Measurements from ENCODE around the gene DDX42. TPM values are rescaled to one million over a fixed set of nuclear protein-coding genes. Genes with fewer than 3 reads are reported as not detected.
A peak's percentile ranks its signal among the peaks of the same experiment; 100 is the strongest.

The DDX42 gene
- total RNA-seq, 4 donors from 2014 or later, result 56.9 to 222 (median 84.9) TPM

DNA sequence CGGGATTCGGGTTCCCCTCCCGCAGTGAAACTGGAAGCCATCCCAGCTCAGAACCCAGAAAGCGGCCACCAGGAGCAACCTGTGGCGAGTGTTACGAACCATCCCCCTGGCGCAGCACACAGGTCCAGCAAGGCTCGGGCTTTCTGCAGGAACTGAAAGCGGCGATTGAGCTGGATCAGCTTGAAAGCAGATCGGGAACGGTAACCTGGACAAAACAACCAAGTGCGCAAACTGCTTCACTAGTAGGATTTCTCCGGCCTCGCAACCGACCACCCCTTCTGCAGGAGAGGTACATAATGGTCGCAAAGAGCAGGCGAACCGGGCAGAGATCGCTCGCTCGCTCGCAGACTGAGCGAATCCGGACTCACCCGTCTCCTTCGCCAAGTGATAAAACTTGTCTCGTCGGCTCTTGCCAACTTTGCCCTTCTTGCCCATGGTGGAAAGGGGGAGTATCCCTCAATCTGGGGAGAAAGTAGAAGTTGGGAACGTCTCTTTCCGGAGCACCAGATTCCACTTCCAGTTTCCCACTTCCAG is 52.6 kb downstream of the DDX42 start:
- WGBS, result 0% methylated on average over 20 of the region's 31 CpGs

DNA sequence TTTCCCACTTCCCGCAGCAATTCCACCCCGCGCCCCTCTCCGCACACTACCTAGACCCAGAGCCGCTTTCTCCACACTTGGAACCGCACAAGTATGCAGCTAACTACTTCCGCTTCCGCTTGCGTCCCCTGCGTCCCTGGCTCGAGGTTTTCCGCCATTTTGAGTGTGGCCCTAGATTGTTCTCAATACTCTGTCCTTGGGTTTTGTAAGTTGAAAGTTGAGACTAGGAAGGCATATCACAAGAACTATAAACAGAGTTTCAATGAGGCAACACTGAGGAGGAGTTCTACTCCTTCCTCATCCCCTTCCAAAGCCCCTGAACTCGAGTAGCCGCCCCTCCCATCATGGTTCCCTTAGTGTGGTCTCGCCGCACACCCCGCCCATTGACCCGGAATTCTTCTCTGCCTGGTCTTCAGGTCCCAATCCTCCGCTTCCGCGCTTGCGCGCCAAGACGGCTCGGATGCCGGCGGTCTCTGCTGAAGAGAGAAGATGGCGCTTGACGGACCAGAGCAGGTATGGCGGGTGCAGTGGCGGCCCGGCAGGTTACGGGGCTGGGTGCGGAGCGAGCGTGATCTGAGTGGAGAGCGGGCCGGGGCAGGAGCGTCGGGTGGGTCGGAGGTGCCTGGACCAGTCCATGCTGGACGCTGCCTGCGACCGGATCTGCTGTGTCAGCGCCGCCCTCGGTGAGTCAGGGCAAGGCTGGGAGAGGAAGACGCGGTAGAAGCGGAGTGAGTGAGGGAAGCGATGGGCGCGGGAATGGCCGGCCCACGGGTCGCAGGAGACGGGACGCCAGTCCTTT is 53.2 kb downstream of the DDX42 start, which contains the start of the genes FTSJ3 and PSMC5:
Gene FTSJ3 (minus strand): TSS at position 662 of the 799 bp plus-strand sequence. CDS start 761 bp downstream, outside the sequence.
Gene PSMC5 (plus strand): TSS at position 430 of the 799 bp plus-strand sequence. CDS start 60 bp downstream, at position 490.
- under 1% methylated on average over 57 of the region's 58 CpGs for WGBS
- DNase-seq (ENCODE audit: low spot score in 2 of 2), result peak; percentile 97
- H3K27me3 ChIP-seq, result no peaks in the 10 kb centered on the region
- no peaks in the 10 kb centered on the region for H3K9me3 ChIP-seq
- TF ChIP-seq, protein P1, sequence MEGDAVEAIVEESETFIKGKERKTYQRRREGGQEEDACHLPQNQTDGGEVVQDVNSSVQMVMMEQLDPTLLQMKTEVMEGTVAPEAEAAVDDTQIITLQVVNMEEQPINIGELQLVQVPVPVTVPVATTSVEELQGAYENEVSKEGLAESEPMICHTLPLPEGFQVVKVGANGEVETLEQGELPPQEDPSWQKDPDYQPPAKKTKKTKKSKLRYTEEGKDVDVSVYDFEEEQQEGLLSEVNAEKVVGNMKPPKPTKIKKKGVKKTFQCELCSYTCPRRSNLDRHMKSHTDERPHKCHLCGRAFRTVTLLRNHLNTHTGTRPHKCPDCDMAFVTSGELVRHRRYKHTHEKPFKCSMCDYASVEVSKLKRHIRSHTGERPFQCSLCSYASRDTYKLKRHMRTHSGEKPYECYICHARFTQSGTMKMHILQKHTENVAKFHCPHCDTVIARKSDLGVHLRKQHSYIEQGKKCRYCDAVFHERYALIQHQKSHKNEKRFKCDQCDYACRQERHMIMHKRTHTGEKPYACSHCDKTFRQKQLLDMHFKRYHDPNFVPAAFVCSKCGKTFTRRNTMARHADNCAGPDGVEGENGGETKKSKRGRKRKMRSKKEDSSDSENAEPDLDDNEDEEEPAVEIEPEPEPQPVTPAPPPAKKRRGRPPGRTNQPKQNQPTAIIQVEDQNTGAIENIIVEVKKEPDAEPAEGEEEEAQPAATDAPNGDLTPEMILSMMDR (IDR thresholded peaks at IDR 0.05), result peak in 1 of 2 donors; percentile 38
- TF ChIP-seq POLR2A (IDR thresholded peaks at IDR 0.05), result peak in 1 of 2 donors; percentile 65
- peak in 2 of 3 donors; percentile 35 to 97 for TF ChIP-seq POLR2AphosphoS5 (IDR thresholded peaks at IDR 0.05)
- no peak for TF ChIP-seq EP300 (IDR thresholded peaks at IDR 0.05)
- H3K4me3 ChIP-seq, result peak within 1 kb of the TSS; percentile 86
- H3K4me1 ChIP-seq, result peaks cover 35% of the 10 kb centered on the region
- peaks cover 67% of the 10 kb centered on the region for H3K36me3 ChIP-seq
- peak within 1 kb of the TSS; percentile 93 for H3K27ac ChIP-seq

More for the DNA sequence above, 52.6 kb downstream of the DDX42 start:
- Histone ChIP-seq H3K4me3 (peak overlapping the region; percentile 86), H3K27me3 (no peaks in the 10 kb centered on the region), H3K4me1 (peaks cover 35% of the 10 kb centered on the region), H3K27ac (peak overlapping the region; percentile 93), H3K36me3 (peaks cover 67% of the 10 kb centered on the region), H3K9me3 (no peaks in the 10 kb centered on the region)
- DNase-seq (ENCODE audit: low spot score in 2 of 2), result no peak
- TF ChIP-seq EP300 (IDR thresholded peaks at IDR 0.05), result no peak
- TF ChIP-seq POLR2AphosphoS5 (IDR thresholded peaks at IDR 0.05), result no peak
- TF ChIP-seq, protein P1 (IDR thresholded peaks at IDR 0.05), result no peak
- no peak for TF ChIP-seq POLR2A (IDR thresholded peaks at IDR 0.05)

DNA sequence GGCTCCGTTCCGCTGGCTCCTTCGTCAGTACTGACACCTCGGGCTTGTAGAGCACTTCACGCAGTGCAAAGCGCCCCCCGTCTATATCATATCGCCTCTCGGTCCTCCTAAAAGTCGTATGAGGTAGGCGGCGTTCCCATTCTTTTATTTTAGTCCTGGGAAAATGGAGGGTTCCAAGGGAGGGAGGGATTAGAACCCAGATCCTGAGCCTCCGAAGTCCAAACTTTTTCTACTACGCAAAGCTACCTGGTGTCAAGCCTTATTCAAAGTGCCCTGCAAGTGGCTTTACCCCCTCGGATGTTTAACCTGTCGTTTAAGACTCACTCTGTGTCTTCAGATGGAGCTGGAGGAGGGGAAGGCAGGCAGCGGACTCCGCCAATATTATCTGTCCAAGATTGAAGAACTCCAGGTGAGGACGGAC is 53.8 kb downstream of the DDX42 start:
- no peak for DNase-seq (ENCODE audit: low spot score in 2 of 2)
- Histone ChIP-seq H3K27me3 (no peaks in the 10 kb centered on the region), H3K4me1 (peaks cover 35% of the 10 kb centered on the region), H3K9me3 (no peaks in the 10 kb centered on the region), H3K36me3 (peaks cover 67% of the 10 kb centered on the region), H3K27ac (peak overlapping the region; percentile 93), H3K4me3 (peak overlapping the region; percentile 86)
- TF ChIP-seq, protein P1 (IDR thresholded peaks at IDR 0.05), result no peak
- TF ChIP-seq EP300 (IDR thresholded peaks at IDR 0.05) (no peak), POLR2A (IDR thresholded peaks at IDR 0.05) (no peak), POLR2AphosphoS5 (IDR thresholded peaks at IDR 0.05) (no peak)
- under 1% methylated on average over 19 of the region's 19 CpGs for WGBS

GRCh38 chr17:63828936-63829335 is 55.0 kb downstream of the DDX42 start:
- Histone ChIP-seq H3K27me3 (no peaks in the 10 kb centered on the region), H3K27ac (no peak overlapping the region), H3K4me1 (peaks cover 35% of the 10 kb centered on the region), H3K36me3 (peaks cover 67% of the 10 kb centered on the region), H3K9me3 (no peaks in the 10 kb centered on the region), H3K4me3 (no peak overlapping the region)
- WGBS, result 87% methylated on average over 3 of the region's 3 CpGs
- TF ChIP-seq, protein P1 (IDR thresholded peaks at IDR 0.05), result no peak
- TF ChIP-seq POLR2AphosphoS5 (IDR thresholded peaks at IDR 0.05), result no peak
- no peak for TF ChIP-seq EP300 (IDR thresholded peaks at IDR 0.05)
- no peak for TF ChIP-seq POLR2A (IDR thresholded peaks at IDR 0.05)
- no peak for DNase-seq (ENCODE audit: low spot score in 2 of 2)

- 90% methylated on average over 5 of the region's 5 CpGs for WGBS
- Histone ChIP-seq H3K4me3 (no peak overlapping the region), H3K4me1 (peaks cover 43% of the 10 kb centered on the region), H3K9me3 (no peaks in the 10 kb centered on the region), H3K36me3 (peaks cover 67% of the 10 kb centered on the region), H3K27ac (no peak overlapping the region), H3K27me3 (no peaks in the 10 kb centered on the region)
- no peak for DNase-seq (ENCODE audit: low spot score in 2 of 2)
- TF ChIP-seq EP300 (IDR thresholded peaks at IDR 0.05), result no peak
- no peak for TF ChIP-seq POLR2A (IDR thresholded peaks at IDR 0.05)
- no peak for TF ChIP-seq POLR2AphosphoS5 (IDR thresholded peaks at IDR 0.05)
- TF ChIP-seq, protein P1 (IDR thresholded peaks at IDR 0.05), result no peak
These were observed 56.3 kb downstream of the DDX42 start for GRCh38 chr17:63830278-63830677.

All from suprapubic skin (tissue), 4 donors.